NCI-H1105 treated with DMSO at 0.1 percent for 48 hours (cell line): ENCODE results near the gene TFAP2E.

ENCODE experiments used
- DNase-seq: peaks from one replicate; lab custom pipeline; 2025; lab: John Stamatoyannopoulos, UW

TFAP2E gene

GRCh38 chr1:35595684-35596083, 22.6 kb downstream of the TFAP2E start:
- DNase-seq: no peak

- no peak for DNase-seq
Measured at GRCh38 chr1:35597870-35598269, 24.8 kb downstream of the TFAP2E start.

GRCh38 chr1:35598895-35599294, 25.8 kb downstream of the TFAP2E start:
- DNase-seq: no peak

GRCh38 chr1:35599411-35599810, 26.3 kb downstream of the TFAP2E start:
- DNase-seq: no peak

GRCh38 chr1:35600593-35600992, 27.5 kb downstream of the TFAP2E start:
- no peak for DNase-seq

GRCh38 chr1:35603468-35603867, 30.4 kb downstream of the TFAP2E start:
- no peak for DNase-seq

- DNase-seq: no peak
Measured at GRCh38 chr1:35603941-35604340, 30.8 kb downstream of the TFAP2E start.

- DNase-seq: no peak
Measured at GRCh38 chr1:35605071-35605866, 32.2 kb downstream of the TFAP2E start.

GRCh38 chr1:35605867-35606182, 32.7 kb downstream of the TFAP2E start:
- DNase-seq: no peak

- DNase-seq: no peak
Measured at GRCh38 chr1:35611655-35612054, 38.5 kb downstream of the TFAP2E start.

GRCh38 chr1:35615440-35615839, 42.3 kb downstream of the TFAP2E start:
- DNase-seq: no peak

GRCh38 chr1:35619237-35620121, 46.4 kb downstream of the TFAP2E start:
- no peak for DNase-seq

GRCh38 chr1:35622510-35623178, 49.5 kb downstream of the TFAP2E start:
- DNase-seq: no peak

GRCh38 chr1:35623832-35624231, 50.7 kb downstream of the TFAP2E start:
- no peak for DNase-seq

GRCh38 chr1:35629051-35629450, 55.9 kb downstream of the TFAP2E start:
- no peak for DNase-seq

- DNase-seq: no peak
Measured at GRCh38 chr1:35631396-35631795, 58.3 kb downstream of the TFAP2E start.

- no peak for DNase-seq
Measured at GRCh38 chr1:35633547-35633946, 60.4 kb downstream of the TFAP2E start.

GRCh38 chr1:35637401-35637809, 64.3 kb downstream of the TFAP2E start:
- DNase-seq: peak; percentile 1

- no peak for DNase-seq
Measured at GRCh38 chr1:35640380-35641232, 67.5 kb downstream of the TFAP2E start.

GRCh38 chr1:35641233-35641866, 68.2 kb downstream of the TFAP2E start, which contains the start of gene PSMB2:
TSS of gene PSMB2 (minus strand) at chr1:35641526. CDS start at chr1:35641432, 94 bp downstream.
- DNase-seq: peak; percentile 96

GRCh38 chr1:35642471-35642955, 69.4 kb downstream of the TFAP2E start:
- no peak for DNase-seq
